Activated CD8-positive, alpha-beta memory T cell treated with anti-CD3 and anti-CD28 coated beads for 24 hours (primary cell): Measurements from ENCODE around the gene RAI14.
"Not testable (repeated sequence)": the region's sequence is repeated elsewhere in the genome, so short reads cannot be mapped to it uniquely, and the experiment has no call there.

Source experiments
- DNase-seq: peaks from one replicate; pipeline ENCODE4 v3.0.0-alpha.2; 2020

RAI14 gene

GRCh38 chr5:34736445-34737115, 80.5 kb downstream of the RAI14 start:
- DNase-seq, result no peak

GRCh38 chr5:34737731-34738130, 81.6 kb downstream of the RAI14 start:
- no peak for DNase-seq

GRCh38 chr5:34738381-34738780, 82.3 kb downstream of the RAI14 start:
- no peak for DNase-seq

- DNase-seq, result no peak
Observed at GRCh38 chr5:34740389-34740806, 84.3 kb downstream of the RAI14 start.

- no peak for DNase-seq
Observed at GRCh38 chr5:34742061-34742460, 85.9 kb downstream of the RAI14 start.

- DNase-seq, result no peak
Observed at GRCh38 chr5:34743878-34744277, 87.8 kb downstream of the RAI14 start.

GRCh38 chr5:34748431-34748830, 92.3 kb downstream of the RAI14 start:
- DNase-seq, result no peak

- DNase-seq, result no peak
Observed at GRCh38 chr5:34749431-34749873, 93.3 kb downstream of the RAI14 start.

- no peak for DNase-seq
Observed at GRCh38 chr5:34750206-34750605, 94.1 kb downstream of the RAI14 start.

- DNase-seq, result no peak
Observed at GRCh38 chr5:34751807-34752736, 95.9 kb downstream of the RAI14 start.

GRCh38 chr5:34753236-34753635, 97.1 kb downstream of the RAI14 start:
- not testable (repeated sequence) for DNase-seq

GRCh38 chr5:34755926-34756325, 99.8 kb downstream of the RAI14 start:
- DNase-seq, result no peak

GRCh38 chr5:34756781-34757624, 100.9 kb downstream of the RAI14 start:
- DNase-seq, result no peak

GRCh38 chr5:34758514-34758913, 102.4 kb downstream of the RAI14 start:
- no peak for DNase-seq

- not testable (repeated sequence) for DNase-seq
Observed at GRCh38 chr5:34759213-34759612, 103.1 kb downstream of the RAI14 start.

GRCh38 chr5:34765662-34766061, 109.5 kb downstream of the RAI14 start:
- DNase-seq, result no peak

GRCh38 chr5:34767180-34767579, 111.1 kb downstream of the RAI14 start:
- no peak for DNase-seq

- no peak for DNase-seq
Observed at GRCh38 chr5:34770486-34770885, 114.4 kb downstream of the RAI14 start.

GRCh38 chr5:34771076-34771475, 114.9 kb downstream of the RAI14 start:
- no peak for DNase-seq

GRCh38 chr5:34772267-34773098, 116.4 kb downstream of the RAI14 start:
- DNase-seq, result no peak

GRCh38 chr5:34774139-34774538, 118.0 kb downstream of the RAI14 start:
- no peak for DNase-seq

GRCh38 chr5:34774678-34775077, 118.5 kb downstream of the RAI14 start:
- DNase-seq, result not testable (repeated sequence)
